H1 (cell line): ENCODE results near the gene TDRKH. TPM values are rescaled to one million over a fixed set of nuclear protein-coding genes. Genes with fewer than 3 reads are reported as not detected.

Experiments
- EP300 ChIP-seq, 2 experiments: IDR thresholded peaks; 1 replicate in 1 of 2; 2 replicates in 1 of 2; pipeline ENCODE4 v1.6.1; 2011 to 2012; ENCODE audit warnings: low read depth in 2 of 2, low read length in 2 of 2, mild to moderate bottlenecking in 2 of 2, borderline replicate concordance in 1 of 2, inconsistent platforms in 1 of 2, moderate library complexity in 1 of 2
- NRF1 ChIP-seq: IDR thresholded peaks from 2 replicates; pipeline ENCODE4 v1.6.1; 2011; ENCODE audit warnings: mild to moderate bottlenecking, low read depth, low read length, improper control_type of control experiment
- SIX5 ChIP-seq: IDR thresholded peaks from 2 replicates; pipeline ENCODE4 v1.6.1; 2011; ENCODE audit warnings: mild to moderate bottlenecking, low read depth, low read length
- TAF7 ChIP-seq: optimal IDR thresholded peaks from 2 replicates; pipeline ENCODE3; 2011; ENCODE audit warnings: low read depth, mild to moderate bottlenecking, inconsistent platforms, low read length, moderate library complexity, borderline replicate concordance
- TEAD4 ChIP-seq: IDR thresholded peaks from 2 replicates; pipeline ENCODE4 v1.6.1; 2012; ENCODE audit warnings: low read depth, low read length, inconsistent platforms, mixed read lengths
- ZNF274 ChIP-seq: IDR thresholded peaks from 2 replicates; pipeline ENCODE4 v1.7.0; 2012; ENCODE audit warnings: low read length, borderline replicate concordance; ENCODE audit errors: extremely low read depth
- polyA plus RNA-seq, 7 experiments: library from polyadenylated mRNA; depleted of rRNA in 3 of 7; stranded (reverse) in 5 of 7; unstranded in 2 of 7; fragments of >200 nt in 5 of 7; fragments of 200-250 nt in 2 of 7; gene quantifications; 1 replicate in 5 of 7; 2 replicates in 1 of 7; 4 replicates in 1 of 7; pipeline versions ENCODE4 v1.2.1 to v1.2.3, GENCODE V29; 2011 to 2013; ENCODE audit warnings: missing spikeins in 2 of 7, mixed read lengths in 2 of 7
- total RNA-seq: library from RNA; stranded (reverse); fragmentation: NEBNext Ultra II Directional; extraction: Animal tissue kit (Norgen Biotek cat#: 25700); gene quantifications from 2 replicates; pipeline ENCODE4 v1.2.1, GENCODE V29; 2021

The TDRKH gene
- total and polyA plus RNA-seq, 2 of the 8 experiments (the other 6 are each of a cell fraction or from before 2014, with no cell fraction given) = 9.9 to 26.1 TPM

GRCh38 chr1:151777317-151777716 is 13.0 kb downstream of the TDRKH start (continued):
- TF ChIP-seq EP300 (IDR thresholded peaks at IDR 0.05; ENCODE audit: borderline replicate concordance in 1 of 2, low read depth in 2 of 2, low read length in 2 of 2) (no peak), SIX5 (no peak), TAF7 (no peak), NRF1 (no peak), ZNF274 (no peak), TEAD4 (no peak)
